HFFc6 (cell line): Measurements from ENCODE around the gene PTPRD. TPM values are rescaled to one million over a fixed set of nuclear protein-coding genes. Genes with fewer than 3 reads are reported as not detected.

Experiments
- DNase-seq: peaks from one replicate; pipeline ENCODE4 v3.0.0-alpha.2; 2018
- H3K27ac Mint-ChIP-seq: 2 replicates; pipeline ENCODE4 v1.8.0; 2020; ENCODE audit warnings: mild to moderate bottlenecking, mixed read lengths
- H3K27me3 Mint-ChIP-seq: 2 replicates; pipeline ENCODE4 v1.8.0; 2021; ENCODE audit warnings: mild to moderate bottlenecking, moderate library complexity, mixed read lengths; ENCODE audit not compliant: insufficient read depth
- H3K36me3 Mint-ChIP-seq: 2 replicates; pipeline ENCODE4 v1.8.0; 2021; ENCODE audit warnings: low read depth, mixed read lengths
- H3K4me1 Mint-ChIP-seq: 2 replicates; pipeline ENCODE4 v1.8.0; 2020; ENCODE audit warnings: low read depth, mixed read lengths
- H3K4me3 Mint-ChIP-seq: 2 replicates; pipeline ENCODE4 v1.8.0; 2020; ENCODE audit warnings: mild to moderate bottlenecking, moderate library complexity, mixed read lengths
- H3K9me3 Mint-ChIP-seq: 2 replicates; pipeline ENCODE4 v1.8.0; 2020; ENCODE audit warnings: mild to moderate bottlenecking, mixed read lengths
- total RNA-seq, 6 experiments: library from RNA; stranded (reverse); fragmentation: NEBNext Ultra II Directional; extraction: Animal tissue kit (Norgen Biotek cat#: 25700); gene quantifications; 2 replicates in 1 of 6; 3 replicates in 5 of 6; pipeline ENCODE4 v1.2.3, GENCODE V29; 2021
- TF ChIP-seq, protein P1 (sequence below): fragments of 200-600 bp; sonication (generic); IDR thresholded peaks from 2 replicates; pipeline ENCODE4 v1.5.0; 2021; ENCODE audit warnings: antibody characterized with exemption, mild to moderate bottlenecking

The PTPRD gene
- total RNA-seq, 6 experiments from 2014 or later, result not detected

DNA sequence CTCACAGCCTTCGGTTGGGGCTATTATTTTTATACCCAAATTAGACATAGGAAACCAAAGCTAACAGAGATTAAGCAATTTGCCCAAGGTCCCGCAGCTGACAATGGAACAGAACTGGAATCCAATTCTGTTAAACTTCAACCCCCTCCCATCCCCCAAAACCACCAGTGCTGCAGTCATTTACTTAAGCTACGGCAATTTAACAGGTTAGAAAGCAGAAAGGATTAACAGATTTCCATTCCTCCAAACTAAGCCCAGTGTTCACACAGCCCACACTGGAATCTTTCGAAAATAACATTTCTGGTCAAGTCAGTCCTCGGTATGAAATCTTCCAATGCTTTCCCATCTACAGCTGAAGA, 1790.2 kb downstream of the PTPRD start:
- Mint-ChIP-seq H3K36me3 (no peaks in the 10 kb centered on the region), H3K27me3 (no peaks in the 10 kb centered on the region; the same call in 1 of the 2 replicates), H3K9me3 (peaks cover 20% of the 10 kb centered on the region), H3K27ac (no peak overlapping the region), H3K4me3 (no peak overlapping the region), H3K4me1 (no peaks in the 10 kb centered on the region)
- TF ChIP-seq, protein P1, sequence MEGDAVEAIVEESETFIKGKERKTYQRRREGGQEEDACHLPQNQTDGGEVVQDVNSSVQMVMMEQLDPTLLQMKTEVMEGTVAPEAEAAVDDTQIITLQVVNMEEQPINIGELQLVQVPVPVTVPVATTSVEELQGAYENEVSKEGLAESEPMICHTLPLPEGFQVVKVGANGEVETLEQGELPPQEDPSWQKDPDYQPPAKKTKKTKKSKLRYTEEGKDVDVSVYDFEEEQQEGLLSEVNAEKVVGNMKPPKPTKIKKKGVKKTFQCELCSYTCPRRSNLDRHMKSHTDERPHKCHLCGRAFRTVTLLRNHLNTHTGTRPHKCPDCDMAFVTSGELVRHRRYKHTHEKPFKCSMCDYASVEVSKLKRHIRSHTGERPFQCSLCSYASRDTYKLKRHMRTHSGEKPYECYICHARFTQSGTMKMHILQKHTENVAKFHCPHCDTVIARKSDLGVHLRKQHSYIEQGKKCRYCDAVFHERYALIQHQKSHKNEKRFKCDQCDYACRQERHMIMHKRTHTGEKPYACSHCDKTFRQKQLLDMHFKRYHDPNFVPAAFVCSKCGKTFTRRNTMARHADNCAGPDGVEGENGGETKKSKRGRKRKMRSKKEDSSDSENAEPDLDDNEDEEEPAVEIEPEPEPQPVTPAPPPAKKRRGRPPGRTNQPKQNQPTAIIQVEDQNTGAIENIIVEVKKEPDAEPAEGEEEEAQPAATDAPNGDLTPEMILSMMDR, result no peak
- DNase-seq, result no peak

DNA sequence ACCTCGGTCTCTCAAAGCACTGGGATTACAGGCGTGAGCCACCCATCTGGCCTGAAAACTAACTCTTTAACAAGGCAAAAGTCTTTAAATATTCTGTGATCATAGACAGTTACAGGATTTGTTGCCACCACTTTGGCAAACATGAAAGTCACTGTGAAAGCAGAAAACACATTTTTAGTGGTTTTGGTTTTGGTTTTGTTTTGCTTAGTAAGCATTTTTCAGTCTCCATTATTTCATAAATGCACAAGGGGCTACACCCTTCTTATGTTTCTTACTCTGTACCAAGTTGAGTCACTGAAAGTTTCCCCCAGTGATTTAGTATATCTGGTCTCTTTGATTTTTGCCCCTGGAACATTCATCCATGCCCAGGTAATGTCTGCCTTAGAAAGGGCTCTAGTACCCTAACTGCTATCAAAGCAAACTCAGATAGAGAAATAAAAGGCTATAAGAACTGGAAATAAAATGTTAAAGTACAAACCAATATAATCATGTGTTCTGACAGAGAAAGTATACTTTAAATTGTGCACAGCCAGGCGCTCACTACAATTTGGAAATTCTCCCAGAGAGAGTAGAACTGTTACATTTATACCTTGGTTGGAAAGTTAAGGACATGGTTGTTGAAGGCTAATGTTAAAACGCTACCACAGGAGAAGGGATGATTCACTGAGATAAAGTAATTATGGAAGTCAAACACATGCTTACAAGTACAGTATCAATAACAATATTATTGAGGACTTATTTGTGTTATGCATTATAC, 1790.7 kb downstream of the PTPRD start:
- H3K4me1 Mint-ChIP-seq, result no peaks in the 10 kb centered on the region
- H3K9me3 Mint-ChIP-seq, result peaks cover 19% of the 10 kb centered on the region
- DNase-seq, result no peak
- TF ChIP-seq, protein P1, result no peak
- no peak overlapping the region for H3K27ac Mint-ChIP-seq
- no peaks in the 10 kb centered on the region; the same call in 1 of the 2 replicates for H3K27me3 Mint-ChIP-seq
- no peaks in the 10 kb centered on the region for H3K36me3 Mint-ChIP-seq
- no peak overlapping the region for H3K4me3 Mint-ChIP-seq

DNA sequence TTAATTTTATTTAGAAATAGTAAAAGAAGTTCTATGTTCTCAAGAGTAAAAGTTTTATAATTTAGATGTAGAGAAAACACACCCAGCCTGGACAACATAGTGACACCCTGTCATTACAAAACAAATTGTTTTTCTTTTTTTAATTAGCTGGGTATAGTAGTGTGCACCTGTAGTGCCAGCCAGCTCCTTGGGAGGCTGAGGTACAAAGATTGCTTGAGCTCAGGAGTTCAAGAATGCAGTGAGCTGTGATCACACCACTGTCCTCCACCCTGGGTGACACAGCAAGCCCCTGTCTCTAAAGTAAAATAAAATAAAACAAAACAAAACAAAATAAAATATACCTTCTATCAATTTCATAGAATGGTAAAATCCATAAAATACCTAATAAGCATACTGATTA, 1795.5 kb downstream of the PTPRD start:
- no peaks in the 10 kb centered on the region for H3K4me1 Mint-ChIP-seq
- peaks cover 17% of the 10 kb centered on the region for H3K9me3 Mint-ChIP-seq
- no peaks in the 10 kb centered on the region for H3K36me3 Mint-ChIP-seq
- TF ChIP-seq, protein P1, result no peak
- H3K27ac Mint-ChIP-seq, result no peak overlapping the region
- no peaks in the 10 kb centered on the region; the same call in 1 of the 2 replicates for H3K27me3 Mint-ChIP-seq
- no peak overlapping the region for H3K4me3 Mint-ChIP-seq
- no peak for DNase-seq

DNA sequence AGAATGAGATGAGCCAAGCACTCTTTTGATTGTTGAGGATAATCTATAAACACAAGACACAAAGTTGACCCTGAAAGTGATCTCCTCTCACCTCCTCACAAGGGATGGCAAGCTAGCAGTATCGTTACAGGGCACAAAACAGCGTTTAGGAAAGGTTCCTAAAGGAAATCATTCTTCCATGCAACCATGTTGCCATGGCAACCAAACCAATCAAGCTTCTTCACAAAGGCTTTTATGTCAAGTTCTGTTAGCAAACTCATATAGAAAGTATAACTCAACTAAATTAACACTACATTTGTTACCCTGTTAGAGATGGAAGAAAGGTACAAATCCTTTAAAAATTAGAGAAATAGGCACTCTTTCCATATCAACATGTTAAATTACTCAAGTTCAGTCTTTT, 1796.4 kb downstream of the PTPRD start:
- no peaks in the 10 kb centered on the region for H3K36me3 Mint-ChIP-seq
- H3K4me1 Mint-ChIP-seq, result no peaks in the 10 kb centered on the region
- TF ChIP-seq, protein P1, result no peak
- H3K4me3 Mint-ChIP-seq, result no peak overlapping the region
- no peak for DNase-seq
- H3K9me3 Mint-ChIP-seq, result peaks cover 23% of the 10 kb centered on the region
- no peaks in the 10 kb centered on the region for H3K27me3 Mint-ChIP-seq
- H3K27ac Mint-ChIP-seq, result no peak overlapping the region

DNA sequence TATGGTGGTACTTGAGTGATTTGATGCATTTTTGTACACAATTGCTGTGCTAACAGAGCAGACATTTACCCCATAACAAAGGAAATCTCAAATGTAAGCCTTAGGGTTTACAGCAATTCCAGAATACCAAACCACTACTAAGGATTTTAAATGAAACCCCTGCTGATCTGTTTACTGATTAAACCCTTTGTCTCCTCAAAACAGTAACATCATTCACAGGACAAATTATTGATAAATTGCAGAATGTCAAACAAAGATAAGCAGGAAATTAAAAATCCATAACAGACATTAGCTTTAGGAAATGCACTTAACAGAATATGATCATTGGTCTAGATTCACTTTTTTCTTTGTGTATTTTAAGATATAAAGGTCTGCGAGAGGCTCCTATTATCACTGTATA, 1796.9 kb downstream of the PTPRD start:
- no peaks in the 10 kb centered on the region for H3K27me3 Mint-ChIP-seq
- TF ChIP-seq, protein P1, result no peak
- DNase-seq, result no peak
- H3K27ac Mint-ChIP-seq, result no peak overlapping the region
- H3K9me3 Mint-ChIP-seq, result peaks cover 27% of the 10 kb centered on the region
- H3K36me3 Mint-ChIP-seq, result no peaks in the 10 kb centered on the region
- H3K4me3 Mint-ChIP-seq, result no peak overlapping the region
- no peaks in the 10 kb centered on the region for H3K4me1 Mint-ChIP-seq
